GM23338 (cell line): Measurements from ENCODE around the gene SPTBN4.

Experiments used
- CREB1 ChIP-seq: fragments of 250-450 bp; sonication (Bioruptor Pico); IDR thresholded peaks from 2 replicates; pipeline ENCODE4 v1.5.0; 2020; ENCODE audit warnings: low read depth, mild to moderate bottlenecking, moderate library complexity
- CTCF ChIP-seq, 2 experiments: fragments of 200-600 bp in 1 of 2; sonication (generic) in 1 of 2; conservative IDR thresholded peaks; 2 replicates each; pipeline versions ENCODE4 v1.5.1 to v1.6.1; 2016 to 2017; ENCODE audit warnings: antibody characterized with exemption in 2 of 2, low read depth in 2 of 2, mild to moderate bottlenecking in 2 of 2, moderate library complexity in 1 of 2
- ETS1 ChIP-seq: IDR thresholded peaks from 2 replicates; pipeline ENCODE4 v1.6.1; 2016; ENCODE audit warnings: antibody characterized with exemption
- EZH2 ChIP-seq: fragments of 200-600 bp; sonication (generic); IDR thresholded peaks from one replicate; pipeline ENCODE4 v1.8.0; 2017; ENCODE audit warnings: antibody characterized with exemption, mild to moderate bottlenecking, low read depth; ENCODE audit not compliant: unreplicated experiment
- JUNB ChIP-seq: IDR thresholded peaks from one replicate; pipeline ENCODE4 v1.6.1; 2016; ENCODE audit warnings: antibody characterized with exemption; ENCODE audit not compliant: unreplicated experiment
- POLR2AphosphoS5 ChIP-seq: IDR thresholded peaks from 2 replicates; pipeline ENCODE4 v1.6.1; 2016; ENCODE audit warnings: antibody characterized with exemption, low read depth
- REST ChIP-seq: IDR thresholded peaks from one replicate; pipeline ENCODE4 v1.6.1; 2018; ENCODE audit warnings: antibody characterized with exemption; ENCODE audit not compliant: unreplicated experiment
- STAT1 ChIP-seq: IDR thresholded peaks from one replicate; pipeline ENCODE4 v1.6.1; 2016; ENCODE audit warnings: antibody characterized with exemption; ENCODE audit not compliant: unreplicated experiment

- TF ChIP-seq CTCF (conservative IDR thresholded peaks at IDR 0.05; ENCODE audit: low read depth in 2 of 2) = no peak
- TF ChIP-seq STAT1 = no peak
- TF ChIP-seq REST = no peak
- TF ChIP-seq EZH2 = no peak
- TF ChIP-seq ETS1 = no peak
- no peak for TF ChIP-seq POLR2AphosphoS5
- no peak for TF ChIP-seq CREB1
- no peak for TF ChIP-seq JUNB
These were observed 127.5 kb downstream of the SPTBN4 start for GRCh38 chr19:40594255-40594654.
